Muscle of arm (tissue), 14 donors: Measurements from ENCODE around the gene STPG1. TPM values are rescaled to one million over a fixed set of nuclear protein-coding genes. Genes with fewer than 3 reads are reported as not detected.
"Not testable (repeated sequence)": the region's sequence is repeated elsewhere in the genome, so short reads cannot be mapped to it uniquely, and the experiment has no call there.

Experiments
- DNase-seq: peaks from one replicate; pipeline ENCODE4 v3.0.0-alpha.2; 2013
- long read RNA-seq, 11 donors: transcript quantifications; one replicate each; lab custom pipeline, GENCODE V29; 2026
- polyA plus RNA-seq, 12 donors: library from polyadenylated mRNA; unstranded; fragments of 120-200 nt; gene quantifications; one replicate each; pipeline ENCODE4 v1.2.1, GENCODE V29; 2013; ENCODE audit not compliant: insufficient read length in 12 of 12

Gene STPG1
- 1 to 10 TPM in 10 of 12 donors, not detected in 2; 1.1 to 5.2 (median 1.5) TPM for polyA plus RNA-seq
- long read RNA-seq, donor 1, partial matches to known transcripts, result 0 of 2 reads
- long read RNA-seq, donor 1, other reads (novel, unspliced or antisense), result 0 of 2 reads
- long read RNA-seq, donor 2, result 0 reads
- long read RNA-seq, donor 3, result 0 reads
- long read RNA-seq, donor 4, result 0 reads
- long read RNA-seq, donor 5, partial matches to known transcripts, result 0 of 1 reads
- long read RNA-seq, donor 5, other reads (novel, unspliced or antisense), result 0 of 1 reads
- long read RNA-seq, donor 6, partial matches to known transcripts, result 0 of 1 reads
- long read RNA-seq, donor 6, other reads (novel, unspliced or antisense), result 0 of 1 reads
- long read RNA-seq, donor 7, result 0 reads
- long read RNA-seq, donor 8, partial matches to known transcripts, result 0 of 1 reads
- long read RNA-seq, donor 8, other reads (novel, unspliced or antisense), result 0 of 1 reads
- long read RNA-seq, donor 9, result 0 reads
- long read RNA-seq, donor 10, result 0 reads
- long read RNA-seq, donor 11, result 0 reads

GRCh38 chr1:24413350-24414163 is at the start of gene STPG1:
Gene STPG1 (minus strand): TSS chr1:24413782. CDS start chr1:24401388, 12,394 bp downstream.
- DNase-seq, result peak; percentile 84

GRCh38 chr1:24462128-24462527 is 48.5 kb upstream of the STPG1 start:
- not testable (repeated sequence) for DNase-seq

GRCh38 chr1:24459551-24460266 is 46.1 kb upstream of the STPG1 start:
- DNase-seq, result no peak

GRCh38 chr1:24457866-24458265 is 44.3 kb upstream of the STPG1 start:
- no peak for DNase-seq

- DNase-seq, result no peak
Measured at GRCh38 chr1:24455272-24455671, 41.7 kb upstream of the STPG1 start.

- DNase-seq, result no peak
Measured at GRCh38 chr1:24454673-24455072, 41.1 kb upstream of the STPG1 start.

- no peak for DNase-seq
Measured at GRCh38 chr1:24452922-24453485, 39.4 kb upstream of the STPG1 start.

GRCh38 chr1:24451746-24452145 is 38.2 kb upstream of the STPG1 start:
- no peak for DNase-seq

- no peak for DNase-seq
Measured at GRCh38 chr1:24450857-24451397, 37.3 kb upstream of the STPG1 start.

- DNase-seq, result no peak
Measured at GRCh38 chr1:24450316-24450715, 36.7 kb upstream of the STPG1 start.

GRCh38 chr1:24446446-24446845 is 32.9 kb upstream of the STPG1 start:
- not testable (repeated sequence) for DNase-seq

- peak; percentile 47 for DNase-seq
Measured at GRCh38 chr1:24443241-24443656, 29.7 kb upstream of the STPG1 start.

- DNase-seq, result no peak
Measured at GRCh38 chr1:24442764-24443163, 29.2 kb upstream of the STPG1 start.

GRCh38 chr1:24441996-24442668 is 28.6 kb upstream of the STPG1 start:
- no peak for DNase-seq

- DNase-seq, result no peak
Measured at GRCh38 chr1:24441480-24441879, 27.9 kb upstream of the STPG1 start.

- no peak for DNase-seq
Measured at GRCh38 chr1:24440436-24440835, 26.9 kb upstream of the STPG1 start.

- DNase-seq, result no peak
Measured at GRCh38 chr1:24438423-24438901, 24.9 kb upstream of the STPG1 start.

- DNase-seq, result peak; percentile 45
Measured at GRCh38 chr1:24437631-24438396, 24.2 kb upstream of the STPG1 start.

GRCh38 chr1:24435782-24436365 is 22.3 kb upstream of the STPG1 start:
- no peak for DNase-seq

GRCh38 chr1:24427545-24427862 is 13.9 kb upstream of the STPG1 start:
- no peak for DNase-seq
